GM18951 (cell line): Measurements from ENCODE around the gene GABBR2.

Experiments used
- POLR2A ChIP-seq: IDR thresholded peaks from 4 replicates; pipeline ENCODE4 v1.6.1; 2011; ENCODE audit warnings: mild to moderate bottlenecking; ENCODE audit not compliant: insufficient read length, insufficient read depth; ENCODE audit errors: extremely low read depth
- in situ Hi-C: fragments of 300-500 bp; cut with MboI; formaldehyde crosslinking; loops from one replicate; pipeline ENCODE4 v1.12.0; 2022; ENCODE audit warnings: low sequenced_read_pairs, mixed read lengths, inconsistent platforms; ENCODE audit not compliant: unreplicated experiment

Gene GABBR2

GRCh38 chr9:98442541-98442940, 266.2 kb downstream of the GABBR2 start:
- TF ChIP-seq POLR2A, result no peak
- in situ Hi-C loops, result no loop called here

DNA sequence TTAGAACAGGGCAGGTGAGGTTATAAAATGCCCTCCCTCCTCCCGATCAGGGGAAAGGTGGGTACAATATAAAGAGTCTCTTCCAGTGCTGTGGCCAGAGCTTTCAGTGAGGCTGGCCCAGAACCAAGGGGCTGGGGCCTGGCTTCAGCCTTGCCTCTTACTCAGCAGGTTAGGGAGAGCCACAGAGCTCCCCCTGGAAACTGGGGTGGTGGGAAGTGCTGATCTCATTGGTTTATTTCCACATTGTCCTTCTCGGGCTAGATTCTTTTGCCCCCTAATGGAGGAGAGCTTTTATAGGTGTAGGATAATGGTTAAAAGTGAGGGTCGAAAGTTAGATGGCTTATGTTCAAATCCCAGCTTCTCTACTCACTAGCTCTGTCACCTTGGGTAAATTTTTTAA, 266.6 kb downstream of the GABBR2 start:
- in situ Hi-C loops, result no loop called here
- TF ChIP-seq POLR2A, result no peak

GRCh38 chr9:98438666-98439065, 270.1 kb downstream of the GABBR2 start:
- in situ Hi-C loops, result no loop called here
- TF ChIP-seq POLR2A, result no peak

DNA sequence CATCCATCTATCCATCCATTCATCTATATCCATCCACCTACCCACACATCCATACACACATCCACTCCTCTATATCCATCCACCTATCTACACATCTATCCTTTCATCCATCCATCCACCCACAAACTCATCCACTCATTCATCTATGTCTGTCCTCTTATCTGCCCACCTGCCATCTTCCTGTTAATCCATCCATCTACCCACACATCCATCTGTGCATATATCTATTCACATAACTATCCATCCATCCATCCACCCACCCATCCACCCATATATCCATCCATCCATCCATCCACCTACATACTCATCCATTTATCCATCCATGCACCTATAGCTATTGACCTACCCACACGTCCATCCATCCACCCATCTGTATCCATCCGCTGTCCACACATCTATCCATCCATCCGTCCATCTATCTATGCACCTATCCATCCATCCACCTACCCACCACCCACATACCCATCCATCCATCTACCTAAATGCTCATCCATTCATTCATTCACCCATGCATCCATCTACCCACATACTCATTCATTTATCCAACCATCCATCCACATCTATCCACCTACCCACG, 271.2 kb downstream of the GABBR2 start:
- in situ Hi-C loops, result no loop called here
- TF ChIP-seq POLR2A, result no peak

DNA sequence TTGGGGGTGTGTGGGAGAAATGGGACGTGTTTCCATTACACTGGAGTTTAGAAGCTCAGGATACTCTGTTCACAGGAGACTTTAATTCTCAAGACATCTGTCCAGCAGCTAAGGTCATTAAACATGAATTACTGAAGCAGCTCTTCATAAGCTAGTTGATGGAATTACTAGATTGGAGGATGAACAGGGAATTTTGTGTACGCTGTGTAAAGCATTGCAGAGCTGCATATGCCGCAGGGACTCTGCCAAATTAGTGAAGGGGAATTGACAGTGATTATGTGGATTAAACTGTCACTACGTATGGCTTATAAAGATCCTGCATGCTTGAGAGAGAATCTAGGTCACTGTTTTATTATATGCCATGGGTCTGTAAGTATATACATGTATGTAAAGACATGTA, 275.8 kb downstream of the GABBR2 start:
- in situ Hi-C loops, result no loop called here
- TF ChIP-seq POLR2A, result no peak

DNA sequence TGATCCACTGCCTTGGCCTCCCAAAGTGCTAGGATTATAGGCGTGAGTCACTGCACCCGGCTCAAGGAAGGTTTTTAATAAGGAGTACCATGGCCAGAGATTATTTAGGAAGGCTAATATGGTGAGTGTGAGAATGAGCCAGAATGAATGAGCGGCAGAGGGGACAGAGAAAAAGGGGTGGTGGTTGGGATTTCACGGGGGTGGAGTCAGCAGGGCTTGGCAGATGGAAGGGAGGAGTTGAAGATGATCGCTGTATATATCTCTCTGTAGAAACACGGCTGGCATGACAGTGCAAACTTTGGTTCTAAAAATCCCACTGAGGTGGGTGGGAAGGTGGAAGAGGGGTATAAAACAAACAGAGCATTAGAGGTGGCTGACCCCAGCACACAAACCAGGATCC, 276.6 kb downstream of the GABBR2 start:
- in situ Hi-C loops, result no loop called here
- TF ChIP-seq POLR2A, result no peak

DNA sequence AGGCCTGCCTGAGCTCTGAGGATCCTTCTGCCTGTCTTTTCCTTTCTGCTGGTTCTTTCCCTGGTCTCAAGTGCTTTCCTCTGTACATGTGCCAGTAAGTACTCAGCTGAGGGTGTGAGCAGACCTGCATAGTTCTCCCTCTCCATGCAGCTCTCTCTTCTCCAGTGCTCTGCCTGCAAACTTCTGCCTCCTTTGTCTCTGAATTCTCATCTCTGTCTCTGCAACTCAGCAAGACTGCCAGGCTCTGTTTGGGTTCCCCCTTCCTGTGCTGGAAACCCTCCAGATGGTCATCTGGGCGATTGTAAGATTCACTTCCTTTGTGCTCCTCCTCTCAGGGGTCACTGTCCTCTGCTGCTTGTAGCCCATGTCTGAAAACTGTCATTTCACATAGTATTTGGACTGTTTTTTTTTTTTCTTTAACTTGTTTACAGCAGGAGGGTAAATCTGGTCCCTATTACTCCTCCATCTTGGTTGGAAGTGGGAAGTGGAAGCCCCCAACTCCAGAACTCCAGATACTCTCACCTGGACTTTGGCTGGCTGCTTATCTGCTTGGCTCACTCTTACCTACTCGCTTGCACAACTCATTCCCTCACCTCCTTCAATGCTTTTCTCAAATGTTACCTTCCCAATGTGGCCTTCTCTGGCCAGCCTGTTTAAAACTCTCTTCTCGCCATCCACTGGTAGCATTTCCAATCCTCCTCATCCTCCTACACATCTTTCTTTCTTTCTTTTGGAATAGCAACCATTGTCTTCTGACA, 278.0 kb downstream of the GABBR2 start:
- in situ Hi-C loops, result no loop called here
- TF ChIP-seq POLR2A, result no peak

GRCh38 chr9:98429613-98430012, 279.1 kb downstream of the GABBR2 start:
- in situ Hi-C loops, result no loop called here
- TF ChIP-seq POLR2A, result no peak

DNA sequence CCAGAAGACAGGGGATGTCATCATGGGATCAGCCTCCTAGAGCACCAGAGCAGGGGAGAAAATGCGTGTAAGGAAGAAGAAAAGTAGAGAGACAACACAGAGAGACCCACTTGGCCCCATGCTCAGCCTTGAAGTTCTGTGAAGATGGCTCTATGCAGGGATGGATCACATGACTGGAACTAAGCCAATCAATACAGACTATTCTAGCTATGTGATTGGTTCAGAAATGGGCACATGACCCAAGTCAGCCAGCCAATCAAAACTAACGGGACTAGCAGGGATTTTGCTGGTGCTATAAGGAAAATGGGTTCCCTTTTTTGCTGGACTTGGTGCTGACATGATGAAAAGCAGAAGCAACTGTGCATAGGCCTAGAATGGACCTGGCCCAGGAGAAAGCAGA, 280.3 kb downstream of the GABBR2 start:
- TF ChIP-seq POLR2A, result no peak
- in situ Hi-C loops, result no loop called here

DNA sequence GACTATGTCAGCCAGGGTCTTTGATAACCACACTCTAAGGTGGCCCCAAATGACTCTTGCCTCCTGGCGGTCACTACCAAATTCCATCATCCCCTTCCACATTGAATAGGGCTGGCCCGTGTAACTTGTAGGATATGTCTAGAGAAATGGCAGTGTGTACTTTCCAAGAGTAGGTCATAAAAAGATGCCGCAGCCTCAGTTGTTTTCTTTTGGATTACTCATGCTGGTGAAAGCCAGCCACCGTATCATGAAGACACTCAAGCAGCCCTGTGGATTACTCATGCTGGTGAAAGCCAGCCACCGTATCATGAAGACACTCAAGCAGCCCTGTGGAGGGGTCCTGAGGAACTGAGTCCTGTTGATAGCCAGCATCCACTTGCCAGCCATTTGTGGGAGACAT, 281.2 kb downstream of the GABBR2 start:
- in situ Hi-C loops, result no loop called here
- TF ChIP-seq POLR2A, result no peak

DNA sequence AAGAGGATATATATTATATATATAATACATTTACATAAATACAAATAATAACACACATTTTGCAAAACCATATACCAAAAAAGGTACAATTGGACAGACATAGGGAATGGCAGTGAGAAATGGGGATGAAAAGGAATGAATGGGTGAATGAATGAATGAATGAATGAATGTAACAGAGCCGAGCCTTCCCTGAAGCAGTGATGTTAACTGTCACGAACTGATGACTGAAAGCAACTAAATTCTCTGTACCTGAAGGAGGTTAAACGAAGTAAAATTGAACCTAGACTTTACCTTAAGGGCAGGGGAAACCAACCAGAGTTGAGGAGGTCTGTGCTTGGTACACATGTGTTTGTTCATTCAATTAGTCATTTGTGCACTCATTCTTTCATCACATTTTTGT, 283.7 kb downstream of the GABBR2 start:
- in situ Hi-C loops, result no loop called here
- no peak for TF ChIP-seq POLR2A

- in situ Hi-C loops, result no loop called here
- TF ChIP-seq POLR2A, result no peak
These were observed 289.5 kb downstream of the GABBR2 start for GRCh38 chr9:98419260-98419603.

GRCh38 chr9:98418578-98419259, 290.0 kb downstream of the GABBR2 start:
- no peak for TF ChIP-seq POLR2A
- in situ Hi-C loops, result no loop called here

- in situ Hi-C loops, result no loop called here
- no peak for TF ChIP-seq POLR2A
These were observed 292.2 kb downstream of the GABBR2 start for GRCh38 chr9:98416294-98417248.

DNA sequence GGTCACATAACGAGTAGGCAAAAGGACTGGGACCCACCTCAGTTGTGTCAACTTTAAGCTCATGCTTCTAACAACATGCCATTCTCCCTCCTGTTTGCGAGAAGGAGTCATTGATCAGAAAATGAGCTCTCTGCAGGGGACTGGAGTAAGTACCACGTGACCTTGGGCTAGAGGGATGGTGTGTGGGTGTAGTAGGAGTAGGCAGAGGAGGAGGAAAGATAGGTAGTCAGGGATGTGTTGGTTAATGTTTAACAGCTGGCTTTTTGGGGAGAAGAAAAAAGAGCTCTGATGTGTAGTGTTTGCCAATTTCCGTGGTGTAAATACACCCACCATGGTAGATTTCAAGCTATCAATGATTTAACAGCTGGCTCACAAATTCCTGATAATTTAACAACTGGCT, 293.0 kb downstream of the GABBR2 start:
- in situ Hi-C loops, result no loop called here
- TF ChIP-seq POLR2A, result no peak
